Loucy (cell line): Measurements from ENCODE around the gene ABHD15.

Source experiments
- EZH2phosphoT487 ChIP-seq: fragments of 200-600 bp; IDR thresholded peaks from 2 replicates; pipeline ENCODE4 v1.6.1; 2018; ENCODE audit warnings: antibody characterized with exemption, mild to moderate bottlenecking, moderate library complexity, borderline replicate concordance
- TF ChIP-seq, protein P1 (sequence below): fragments of 200-600 bp; sonication (generic); conservative IDR thresholded peaks from 2 replicates; pipeline ENCODE4 v1.5.1; 2014; ENCODE audit warnings: mild to moderate bottlenecking, antibody characterized with exemption, low read length

DNA sequence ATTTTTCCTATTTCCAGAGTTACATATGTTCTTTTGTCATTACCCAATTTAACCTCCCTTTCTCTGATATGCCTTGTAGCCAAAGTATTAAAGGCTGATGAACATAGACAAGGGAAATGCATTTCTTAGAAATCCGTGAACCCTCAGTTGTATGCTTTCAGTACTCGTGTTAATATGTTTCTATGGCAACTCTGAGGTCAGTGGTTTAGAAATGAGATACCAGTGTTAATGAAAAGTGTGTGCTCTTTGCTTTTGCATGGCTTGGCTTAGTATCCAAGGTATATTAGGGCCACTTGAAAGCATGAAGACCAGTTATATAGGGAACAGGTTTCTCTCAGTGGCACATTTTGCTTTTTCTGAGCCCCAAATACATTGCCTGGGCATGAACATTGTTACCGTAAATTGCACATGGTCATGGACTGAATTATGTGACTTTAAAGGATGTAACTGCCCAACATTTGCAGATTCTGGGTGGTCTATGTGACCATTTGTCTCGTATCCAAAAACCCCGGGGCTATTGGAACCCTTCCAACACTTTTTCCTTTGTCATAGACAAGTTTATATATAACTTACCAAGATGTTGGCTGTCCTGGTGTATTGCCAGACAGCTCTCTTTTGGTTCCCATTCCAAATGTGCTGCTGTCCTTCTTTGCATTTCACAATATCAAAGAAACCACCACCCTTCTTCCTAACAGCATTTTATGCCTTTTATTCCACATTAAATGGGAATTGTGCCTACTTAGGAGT, 17.5 kb downstream of the ABHD15 start:
- TF ChIP-seq, protein P1, sequence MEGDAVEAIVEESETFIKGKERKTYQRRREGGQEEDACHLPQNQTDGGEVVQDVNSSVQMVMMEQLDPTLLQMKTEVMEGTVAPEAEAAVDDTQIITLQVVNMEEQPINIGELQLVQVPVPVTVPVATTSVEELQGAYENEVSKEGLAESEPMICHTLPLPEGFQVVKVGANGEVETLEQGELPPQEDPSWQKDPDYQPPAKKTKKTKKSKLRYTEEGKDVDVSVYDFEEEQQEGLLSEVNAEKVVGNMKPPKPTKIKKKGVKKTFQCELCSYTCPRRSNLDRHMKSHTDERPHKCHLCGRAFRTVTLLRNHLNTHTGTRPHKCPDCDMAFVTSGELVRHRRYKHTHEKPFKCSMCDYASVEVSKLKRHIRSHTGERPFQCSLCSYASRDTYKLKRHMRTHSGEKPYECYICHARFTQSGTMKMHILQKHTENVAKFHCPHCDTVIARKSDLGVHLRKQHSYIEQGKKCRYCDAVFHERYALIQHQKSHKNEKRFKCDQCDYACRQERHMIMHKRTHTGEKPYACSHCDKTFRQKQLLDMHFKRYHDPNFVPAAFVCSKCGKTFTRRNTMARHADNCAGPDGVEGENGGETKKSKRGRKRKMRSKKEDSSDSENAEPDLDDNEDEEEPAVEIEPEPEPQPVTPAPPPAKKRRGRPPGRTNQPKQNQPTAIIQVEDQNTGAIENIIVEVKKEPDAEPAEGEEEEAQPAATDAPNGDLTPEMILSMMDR = no peak
- no peak for TF ChIP-seq EZH2phosphoT487
